ENCODE measurements around the gene MEI4. TPM values are rescaled to one million over a fixed set of nuclear protein-coding genes. Genes with fewer than 3 reads are reported as not detected.

The MEI4 gene
- total RNA-seq, 1 donor from 2014 or later: not detected

- no peak for DNase-seq
- Mint-ChIP-seq H3K4me3 (no peak overlapping the region), H3K4me1 (no peaks in the 10 kb centered on the region), H3K36me3 (ENCODE audit: low read depth) (no peaks in the 10 kb centered on the region), H3K27me3 (no peaks in the 10 kb centered on the region), H3K27ac (no peak overlapping the region), H3K9me3 (no peaks in the 10 kb centered on the region)
- intact Hi-C loops (cut with micrococcal nuclease): no loop called here
- CTCF ChIA-PET: no interaction called here
- POLR2A ChIA-PET: no interaction called here
- no peak for ATAC-seq (ENCODE audit: low read depth)
- no peak for TF ChIP-seq CTCF (IDR thresholded peaks at IDR 0.05)
These were observed 200.6 kb downstream of the MEI4 start for GRCh38 chr6:77853401-77853800.

GRCh38 chr6:77856391-77856790 lies 203.6 kb downstream of the MEI4 start:
- CTCF ChIA-PET: no interaction called here
- no peak for TF ChIP-seq CTCF (IDR thresholded peaks at IDR 0.05)
- DNase-seq (no peak), ATAC-seq (ENCODE audit: low read depth) (no peak)
- Mint-ChIP-seq H3K4me3 (no peak overlapping the region), H3K9me3 (peaks cover 2% of the 10 kb centered on the region), H3K27me3 (no peaks in the 10 kb centered on the region), H3K27ac (no peak overlapping the region), H3K36me3 (ENCODE audit: low read depth) (no peaks in the 10 kb centered on the region), H3K4me1 (no peaks in the 10 kb centered on the region)
- POLR2A ChIA-PET: no interaction called here
- intact Hi-C loops (cut with micrococcal nuclease): no loop called here

GRCh38 chr6:77857421-77857820 lies 204.6 kb downstream of the MEI4 start:
- DNase-seq (no peak), ATAC-seq (ENCODE audit: low read depth) (no peak)
- H3K9me3 Mint-ChIP-seq: peaks cover 2% of the 10 kb centered on the region
- no peaks in the 10 kb centered on the region for H3K36me3 Mint-ChIP-seq (ENCODE audit: low read depth)
- POLR2A ChIA-PET: no interaction called here
- H3K27me3 Mint-ChIP-seq: no peaks in the 10 kb centered on the region
- TF ChIP-seq CTCF (IDR thresholded peaks at IDR 0.05): no peak
- CTCF ChIA-PET: no interaction called here
- H3K4me1 Mint-ChIP-seq: no peaks in the 10 kb centered on the region
- H3K27ac Mint-ChIP-seq: no peak overlapping the region
- intact Hi-C loops (cut with micrococcal nuclease): no loop called here
- H3K4me3 Mint-ChIP-seq: no peak overlapping the region

GRCh38 chr6:77876300-77876699 lies 223.5 kb downstream of the MEI4 start:
- no peak overlapping the region for H3K27ac Mint-ChIP-seq
- POLR2A ChIA-PET: no interaction called here
- H3K4me1 Mint-ChIP-seq: no peaks in the 10 kb centered on the region
- no peaks in the 10 kb centered on the region for H3K27me3 Mint-ChIP-seq
- TF ChIP-seq CTCF (IDR thresholded peaks at IDR 0.05): no peak
- DNase-seq: no peak
- CTCF ChIA-PET: no interaction called here
- H3K9me3 Mint-ChIP-seq: peaks cover 5% of the 10 kb centered on the region
- no peaks in the 10 kb centered on the region for H3K36me3 Mint-ChIP-seq (ENCODE audit: low read depth)
- no peak for ATAC-seq (ENCODE audit: low read depth)
- no peak overlapping the region for H3K4me3 Mint-ChIP-seq
- intact Hi-C loops (cut with micrococcal nuclease): no loop called here

GRCh38 chr6:77879527-77879926 lies 226.7 kb downstream of the MEI4 start:
- Mint-ChIP-seq H3K27ac (no peak overlapping the region), H3K9me3 (peaks cover 5% of the 10 kb centered on the region), H3K4me3 (no peak overlapping the region), H3K36me3 (ENCODE audit: low read depth) (no peaks in the 10 kb centered on the region), H3K4me1 (no peaks in the 10 kb centered on the region), H3K27me3 (no peaks in the 10 kb centered on the region)
- TF ChIP-seq CTCF (IDR thresholded peaks at IDR 0.05): no peak
- ChIA-PET POLR2A (no interaction called here), CTCF (no interaction called here)
- ATAC-seq (ENCODE audit: low read depth) (no peak), DNase-seq (no peak)
- intact Hi-C loops (cut with micrococcal nuclease): no loop called here

Measured in activated B cell treated with CpG ODN at 0.5 μM for 24 hours (primary cell).